Cardiac septum (tissue), 1 donor: ENCODE measurements around the gene MMAB. TPM values are rescaled to one million over a fixed set of nuclear protein-coding genes. Genes with fewer than 3 reads are reported as not detected.

ENCODE experiments used
- DNase-seq: peaks from one replicate; pipeline ENCODE4 v3.0.0-alpha.2; 2020; ENCODE audit warnings: low spot score
- intact Hi-C: fragments of 100-400 bp; cut with DNase I; formaldehyde crosslinking; loops from one replicate; pipeline ENCODE4 v1.14.0; 2022
- long read RNA-seq: library from polyadenylated mRNA; unstranded; transcript quantifications from one replicate; pipeline ENCODE4 v2.0.0, GENCODE V29; 2021
- total RNA-seq: library from RNA; stranded (reverse); fragmentation: NEBNext Ultra II Directional; extraction: Animal tissue kit (Norgen Biotek cat#: 25700); gene quantifications from one replicate; pipeline ENCODE4 v1.2.1, GENCODE V29; 2021
- donor health status: DM: no; HTN: no; CAD: no.

Gene MMAB
- 41.3 TPM for total RNA-seq
- long read RNA-seq, full-length matches to known transcripts, result 29 of 36 reads
- long read RNA-seq, partial matches to known transcripts, result 0 of 36 reads
- long read RNA-seq, other reads (novel, unspliced or antisense), result 7 of 36 reads

DNA sequence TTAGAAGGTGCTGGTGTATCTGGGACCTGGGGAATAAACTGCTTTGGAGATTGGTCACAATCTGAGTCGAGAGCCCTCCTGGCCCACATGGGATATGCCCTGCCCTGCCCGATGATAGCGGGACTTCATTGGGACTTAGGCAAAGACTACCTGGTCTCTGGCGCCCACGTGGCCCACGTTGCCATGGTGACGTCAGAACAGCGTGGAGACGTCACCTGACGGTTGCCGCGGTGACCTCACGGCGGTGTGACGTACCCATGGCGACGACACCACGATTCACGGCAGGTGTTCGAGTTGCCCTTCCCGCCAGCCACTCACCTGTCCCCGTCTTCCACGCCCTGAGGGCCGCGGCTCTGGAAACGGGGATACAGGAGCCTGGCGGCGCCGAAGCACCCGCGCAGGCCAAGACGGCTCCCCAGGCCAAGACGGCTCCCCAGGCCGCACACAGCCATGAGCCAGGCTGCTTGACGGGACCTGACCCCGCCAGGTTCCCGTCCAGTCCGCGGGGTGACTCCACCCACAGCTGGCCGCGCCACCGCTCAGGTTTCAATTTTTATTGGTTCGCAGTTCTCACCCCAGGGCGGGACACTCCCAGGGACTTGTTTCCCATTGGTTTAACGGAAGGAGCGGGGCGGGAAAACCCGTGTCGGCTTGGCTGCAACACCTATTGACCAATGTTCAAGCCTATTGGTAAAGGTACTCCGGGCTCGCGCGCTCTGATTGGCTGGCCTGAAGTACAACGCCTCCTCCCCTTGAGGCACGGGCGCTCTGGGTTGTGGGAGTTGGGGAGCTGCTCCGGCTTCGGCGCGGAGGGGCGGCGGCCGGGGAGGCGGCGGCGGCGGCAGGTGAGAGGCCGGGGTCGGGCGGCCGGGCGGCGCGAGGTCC, at the start of gene MMAB, which contains the start of gene MVK:
MMAB (minus strand) TSS at position 476 of the 885 bp plus-strand sequence; CDS start at position 452, 24 bp downstream.
MVK (plus strand) TSS at position 766 of the 885 bp plus-strand sequence. CDS start 1,029 bp downstream, outside the sequence.
- intact Hi-C loops, result loop anchor here (5.0 kb wide), 1 partner anchor 146 kb away; no protein-coding TSS in a partner anchor
- peak; percentile 99 for DNase-seq

- no peak for DNase-seq
- intact Hi-C loops, result no loop called here
Measured at GRCh38 chr12:109621901-109622364, 48.6 kb upstream of the MMAB start.

- intact Hi-C loops, result no loop called here
Measured at GRCh38 chr12:109621211-109621694, 47.9 kb upstream of the MMAB start.

GRCh38 chr12:109619002-109619604, 45.8 kb upstream of the MMAB start:
- no peak for DNase-seq
- intact Hi-C loops, result no loop called here

More at GRCh38 chr12:109621211-109621694, 47.9 kb upstream of the MMAB start:
- no peak for DNase-seq

DNA sequence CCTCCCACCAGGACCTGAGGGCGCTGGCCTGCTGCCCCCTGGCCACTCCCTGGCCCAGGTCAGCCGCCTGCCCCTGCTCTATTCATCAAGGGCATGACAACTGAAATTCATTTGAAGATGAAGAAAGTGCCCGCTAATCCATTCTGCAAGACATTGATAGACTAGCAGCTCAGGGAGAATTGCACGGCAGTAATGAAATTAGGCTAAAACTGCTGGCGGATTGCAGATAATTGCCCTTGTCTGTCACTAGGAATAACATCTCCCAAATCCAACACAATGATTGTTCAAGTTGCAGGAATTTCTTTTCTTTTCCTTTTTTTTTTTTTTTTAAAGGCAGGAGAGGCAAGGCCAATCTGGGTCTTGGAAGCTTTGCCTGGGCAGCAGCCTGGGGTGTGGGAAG, 44.8 kb upstream of the MMAB start:
- intact Hi-C loops, result no loop called here
- no peak for DNase-seq

DNA sequence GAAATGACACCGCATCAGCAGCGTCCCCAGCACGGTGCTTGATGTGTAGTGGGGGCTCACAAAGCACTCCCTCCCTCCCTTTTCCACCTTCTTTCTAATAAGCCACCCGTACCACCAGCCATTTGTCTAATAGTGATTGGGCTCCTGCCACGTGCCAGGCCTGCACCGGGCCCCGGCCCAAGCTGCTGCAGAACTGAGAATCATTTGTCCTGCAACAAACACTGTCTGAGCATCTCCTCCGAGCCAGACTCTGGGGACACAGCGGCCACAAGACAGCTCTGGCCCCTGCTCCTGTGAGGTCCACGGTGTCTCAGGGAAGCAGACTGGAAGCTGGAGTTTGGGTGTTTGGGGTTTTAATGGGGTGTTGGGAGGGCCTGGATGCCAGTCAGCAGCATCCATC, 44.2 kb upstream of the MMAB start:
- intact Hi-C loops, result no loop called here
- DNase-seq, result no peak

GRCh38 chr12:109615556-109616229, 42.4 kb upstream of the MMAB start:
- DNase-seq, result no peak
- intact Hi-C loops, result no loop called here

DNA sequence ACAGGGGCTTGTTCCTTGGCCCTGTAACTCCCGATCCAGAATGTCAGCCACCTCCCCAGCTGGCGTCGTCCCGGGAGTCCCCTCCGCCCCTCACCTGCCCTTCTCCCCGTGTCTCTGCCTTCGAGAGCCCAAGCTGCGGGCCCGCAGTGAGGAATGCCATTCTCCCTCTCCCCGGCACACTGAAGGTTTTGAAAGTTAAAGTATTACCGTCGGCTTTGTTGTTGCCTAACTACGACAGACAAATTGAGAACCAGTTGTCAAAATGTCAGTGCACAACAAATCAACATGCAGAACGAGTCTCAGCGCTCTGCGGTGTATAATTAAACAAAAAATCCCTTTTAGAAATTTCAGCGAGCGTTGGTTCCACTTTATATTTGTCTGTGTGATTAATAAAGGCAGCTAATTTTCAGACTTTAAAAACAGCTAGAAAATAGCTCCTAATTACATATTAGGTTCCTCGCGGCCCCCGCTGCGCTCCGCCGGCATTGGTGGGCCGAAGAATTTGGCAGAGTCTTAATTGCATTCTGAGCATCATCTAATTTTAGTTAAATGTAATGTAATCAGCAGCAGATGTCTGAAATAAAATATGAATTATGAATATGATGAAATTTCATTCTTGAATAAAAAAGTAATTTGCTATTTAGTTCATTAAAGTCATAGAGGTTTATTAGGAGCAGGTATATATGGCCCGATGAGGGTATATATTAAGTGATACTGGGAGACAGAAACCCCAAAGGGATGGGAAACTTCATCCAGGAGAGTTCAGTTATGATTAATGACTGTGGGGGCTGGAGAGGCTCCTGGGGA, 40.5 kb upstream of the MMAB start:
- intact Hi-C loops, result no loop called here
- DNase-seq, result no peak

DNA sequence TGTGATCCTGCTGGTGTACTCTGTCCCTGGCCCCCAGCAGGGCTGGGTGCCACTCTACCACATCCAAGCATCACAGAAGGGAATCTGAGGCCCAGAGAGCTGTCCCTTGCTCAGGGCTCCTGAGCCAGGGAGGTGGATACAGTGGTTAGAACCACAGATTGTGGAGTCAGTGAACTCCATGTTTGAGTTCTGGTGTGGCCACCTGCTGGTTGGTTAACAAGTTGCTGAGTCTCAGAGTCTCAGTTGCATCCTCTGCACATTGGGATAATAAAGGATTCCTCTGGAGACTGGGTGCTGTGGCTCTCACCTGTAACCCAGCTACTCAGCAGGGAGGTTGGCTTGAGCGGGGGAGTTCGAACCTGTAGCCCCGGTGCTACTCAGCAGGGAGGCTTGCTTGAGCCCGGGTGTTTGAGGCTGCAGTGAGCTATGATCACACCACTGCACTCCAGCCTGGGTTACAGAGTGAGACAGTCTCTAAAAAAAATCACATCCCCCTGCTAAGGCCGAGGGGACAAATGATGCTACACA, 39.7 kb upstream of the MMAB start:
- DNase-seq, result no peak
- intact Hi-C loops, result no loop called here

DNA sequence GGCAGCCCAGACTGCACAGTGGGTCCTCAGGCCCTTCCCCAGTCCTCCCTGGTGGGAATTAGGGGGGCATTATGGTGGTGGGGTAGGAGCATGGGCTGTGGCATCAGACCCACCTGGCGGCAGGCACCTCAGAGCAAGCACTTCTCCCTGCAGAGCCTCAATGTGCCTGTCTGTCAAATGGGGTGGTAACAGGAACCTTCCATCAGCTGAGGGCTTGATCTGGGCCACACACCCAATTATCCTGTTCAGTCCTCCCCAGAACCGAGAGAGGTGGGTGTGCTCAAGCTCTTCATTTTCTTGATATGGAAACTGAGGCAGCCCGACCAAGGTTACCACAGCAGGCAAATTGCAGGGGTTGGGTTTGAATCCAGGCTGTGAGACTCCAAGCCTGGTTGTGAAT, 38.7 kb upstream of the MMAB start:
- no peak for DNase-seq
- intact Hi-C loops, result no loop called here

- intact Hi-C loops, result no loop called here
- no peak for DNase-seq
Measured at GRCh38 chr12:109611223-109611622, 37.9 kb upstream of the MMAB start.

GRCh38 chr12:109610523-109610922, 37.2 kb upstream of the MMAB start:
- DNase-seq, result no peak
- intact Hi-C loops, result no loop called here

DNA sequence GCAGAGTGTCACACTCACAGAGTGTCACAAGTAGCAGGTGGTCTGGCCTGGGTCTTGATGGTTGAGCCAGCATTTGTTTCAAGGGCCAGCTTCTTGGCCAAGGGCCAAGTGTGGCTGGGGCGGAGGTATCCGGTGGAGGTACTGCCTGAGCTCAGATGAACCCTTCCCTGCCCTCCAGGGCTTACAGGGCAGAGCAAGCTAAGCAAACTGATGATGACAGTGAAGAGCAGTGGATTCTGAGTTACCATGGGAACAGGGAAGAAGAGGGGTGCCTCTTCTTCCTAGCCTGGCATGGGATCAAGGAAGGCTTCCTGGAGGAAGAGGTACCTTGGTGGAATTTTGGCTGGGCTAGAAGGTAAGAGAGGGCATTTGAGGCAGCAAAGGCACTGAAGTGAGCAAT, 36.0 kb upstream of the MMAB start:
- intact Hi-C loops, result no loop called here
- DNase-seq, result no peak

- DNase-seq, result no peak
- intact Hi-C loops, result no loop called here
Measured at GRCh38 chr12:109608793-109609192, 35.5 kb upstream of the MMAB start.

GRCh38 chr12:109608270-109608669, 35.0 kb upstream of the MMAB start:
- DNase-seq, result no peak
- intact Hi-C loops, result no loop called here

GRCh38 chr12:109607618-109608017, 34.3 kb upstream of the MMAB start:
- no peak for DNase-seq
- intact Hi-C loops, result loop anchor here (1.0 kb wide), 1 partner anchor 105 kb away; no protein-coding TSS in a partner anchor

DNA sequence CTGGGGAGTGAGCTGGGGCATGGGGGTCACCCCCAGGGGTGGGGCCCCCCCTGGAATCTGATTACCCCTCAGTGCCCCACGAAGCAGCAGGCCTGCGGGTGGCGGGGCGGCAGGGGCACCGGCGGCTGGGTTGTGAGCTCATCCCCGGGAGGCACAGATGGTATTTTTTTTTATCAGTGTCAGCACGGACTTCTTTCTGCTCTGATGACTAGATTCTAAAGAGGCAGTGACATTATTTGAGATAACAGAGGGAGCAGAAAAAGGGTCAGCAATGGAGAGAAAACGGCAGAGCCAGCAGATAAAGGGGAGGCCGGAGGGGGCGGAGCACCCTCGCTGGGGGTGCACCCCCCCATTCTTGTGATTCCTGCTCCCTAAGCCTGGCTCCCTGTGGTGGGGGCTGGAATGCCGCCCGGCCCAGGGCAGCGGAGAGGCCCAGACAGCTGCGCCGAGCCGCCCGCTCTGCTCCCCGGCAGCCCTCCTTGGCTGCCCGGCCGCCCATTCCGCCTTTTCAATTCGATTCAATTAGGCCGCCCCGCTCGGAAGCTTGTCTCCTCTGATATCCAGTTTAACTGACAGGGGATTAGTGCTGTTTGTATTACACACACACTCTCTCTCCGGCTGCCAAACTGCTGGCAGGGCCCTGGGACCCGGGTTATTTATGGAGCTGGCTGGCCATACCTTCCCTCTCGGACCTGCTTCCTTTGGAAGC, 33.2 kb upstream of the MMAB start:
- DNase-seq, result no peak
- intact Hi-C loops, result loop anchor here (1.0 kb wide), 1 partner anchor 106 kb away; no protein-coding TSS in a partner anchor

DNA sequence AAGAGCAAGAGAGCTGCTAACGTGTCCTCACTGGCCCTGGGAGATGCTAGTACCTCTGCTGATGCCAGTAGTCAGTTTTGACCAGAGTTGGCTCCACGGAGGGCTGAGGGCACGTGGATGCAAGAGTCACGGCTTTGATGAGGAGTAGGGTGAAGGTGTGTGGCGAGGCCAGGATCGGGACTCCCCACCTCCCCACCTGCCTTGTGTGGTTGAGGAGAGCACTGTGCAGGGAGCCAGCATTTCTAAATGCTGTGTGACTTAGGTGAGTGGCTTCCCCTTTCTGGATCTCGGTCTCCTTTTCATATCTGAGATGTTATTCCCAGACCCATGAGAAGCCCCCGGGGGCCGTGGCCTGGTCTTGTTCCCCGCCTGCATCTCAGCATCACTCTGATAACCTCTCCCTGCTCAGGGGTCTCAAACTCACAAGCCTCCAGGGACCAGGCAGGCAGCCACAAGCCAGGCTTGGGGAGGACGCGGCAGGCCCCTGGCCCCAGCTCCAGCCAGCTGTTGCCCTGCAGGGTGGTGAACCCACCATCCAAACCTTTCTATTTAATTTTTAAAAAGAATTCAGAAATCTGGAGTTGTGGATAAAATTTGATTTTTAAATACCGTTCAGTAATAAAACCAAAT, 32.4 kb upstream of the MMAB start:
- DNase-seq, result no peak
- intact Hi-C loops, result no loop called here
